Measurements from ENCODE around the gene CUL2. TPM values are rescaled to one million over a fixed set of nuclear protein-coding genes. Genes with fewer than 3 reads are reported as not detected.

Gene CUL2
- total and polyA plus RNA-seq, 10 of the 15 experiments (the other 5 are each of a cell fraction or from before 2014, with no cell fraction given): 11.9 to 56.5 (median 33.2) TPM

GRCh38 chr10:35011771-35012191 lies 78.4 kb downstream of the CUL2 start:
- RAD21 ChIA-PET (ENCODE audit: unreplicated experiment): no interaction called here
- H3K36me3 ChIP-seq (ENCODE audit: control insufficient read depth in 2 of 2, insufficient read depth in 2 of 2, low read length in 1 of 2): peaks cover 0 to 28% of the 10 kb centered on the region in 2 experiments; a peak in 2 of 4 replicates
- H3K4me3 ChIP-seq: no peak overlapping the region
- no TSS peak for BruUV-seq (replicated peaks)
- intact Hi-C loops (cut with micrococcal nuclease; ENCODE audit: unreplicated experiment) (no loop called here), in situ Hi-C loops (cut with MboI) (no loop called here)
- H2AFZ ChIP-seq (ENCODE audit: control insufficient read depth, low read depth, low read length): no peak overlapping the region
- no peaks in the 10 kb centered on the region for H3K9me3 ChIP-seq (replicated peaks; ENCODE audit: control insufficient read depth, insufficient read depth, low read length)
- no peak overlapping the region for H3K27ac ChIP-seq (ENCODE audit: control insufficient read depth, insufficient read depth)
- DNase-seq (ENCODE audit: low read depth, low spot score): no peak
- 90% methylated on average over 7 of the region's 7 CpGs for WGBS (ENCODE audit: insufficient coverage, insufficient replicate concordance, low lambda C conversion rate, missing lambda C conversion rate)
- SMC1A ChIA-PET (ENCODE audit: uncharacterized antibody, unreplicated experiment): interaction anchor here (0.7 kb wide), 1 partner anchor 16 kb away, joined by 4 read pairs; no protein-coding TSS in a partner anchor
- no peaks in the 10 kb centered on the region for H3K27me3 ChIP-seq (replicated peaks in 1 of 2; ENCODE audit: control insufficient read depth in 2 of 2, insufficient read depth in 2 of 2, low read length in 1 of 2)
- no peaks in the 10 kb centered on the region for H3K79me2 ChIP-seq (ENCODE audit: control insufficient read depth, insufficient read depth, low read length)
- no peak for FAIRE-seq
- TF ChIP-seq MTA3 (IDR thresholded peaks at IDR 0.05; ENCODE audit: borderline replicate concordance, low read length) (no peak), STAT1 (conservative IDR thresholded peaks at IDR 0.05) (no peak), BCLAF1 (IDR thresholded peaks at IDR 0.05) (no peak), STAT3 (IDR thresholded peaks at IDR 0.05; ENCODE audit: low read depth, low read length) (no peak), ZBED1 (IDR thresholded peaks at IDR 0.05; ENCODE audit: borderline replicate concordance) (no peak), LARP7 (IDR thresholded peaks at IDR 0.05) (no peak), ZZZ3 (IDR thresholded peaks at IDR 0.05; ENCODE audit: control insufficient read depth, insufficient read length, low read depth) (no peak), SP1 (IDR thresholded peaks at IDR 0.05; ENCODE audit: low read depth, low read length) (no peak), USF2 (IDR thresholded peaks at IDR 0.05; ENCODE audit: borderline replicate concordance, low read depth, low read length) (no peak), ZNF274 (IDR thresholded peaks at IDR 0.05; ENCODE audit: insufficient read depth, insufficient read length) (no peak), NFYB (IDR thresholded peaks at IDR 0.05; ENCODE audit: insufficient read depth, low read depth, low read length) (no peak), ZNF24 (IDR thresholded peaks at IDR 0.05) (no peak)
- TF ChIP-seq, protein P1, sequence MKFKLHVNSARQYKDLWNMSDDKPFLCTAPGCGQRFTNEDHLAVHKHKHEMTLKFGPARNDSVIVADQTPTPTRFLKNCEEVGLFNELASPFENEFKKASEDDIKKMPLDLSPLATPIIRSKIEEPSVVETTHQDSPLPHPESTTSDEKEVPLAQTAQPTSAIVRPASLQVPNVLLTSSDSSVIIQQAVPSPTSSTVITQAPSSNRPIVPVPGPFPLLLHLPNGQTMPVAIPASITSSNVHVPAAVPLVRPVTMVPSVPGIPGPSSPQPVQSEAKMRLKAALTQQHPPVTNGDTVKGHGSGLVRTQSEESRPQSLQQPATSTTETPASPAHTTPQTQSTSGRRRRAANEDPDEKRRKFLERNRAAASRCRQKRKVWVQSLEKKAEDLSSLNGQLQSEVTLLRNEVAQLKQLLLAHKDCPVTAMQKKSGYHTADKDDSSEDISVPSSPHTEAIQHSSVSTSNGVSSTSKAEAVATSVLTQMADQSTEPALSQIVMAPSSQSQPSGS (IDR thresholded peaks at IDR 0.05; ENCODE audit: low read length): no peak
- no peaks in the 10 kb centered on the region for H3K4me1 ChIP-seq (ENCODE audit: control insufficient read depth, insufficient read depth, low read length)
- H4K20me1 ChIP-seq (ENCODE audit: control insufficient read depth, insufficient read depth): no peaks in the 10 kb centered on the region
- POLR2A ChIA-PET: no interaction called here
- H3K9ac ChIP-seq (ENCODE audit: control insufficient read depth, insufficient read depth, low read length): no peak overlapping the region
- CTCF ChIA-PET: interaction anchor here (0.9 kb wide), 1 partner anchor 13 kb away, joined by 3 read pairs; no protein-coding TSS in a partner anchor
- no peak for ATAC-seq
- no peak overlapping the region for H3K4me2 ChIP-seq (ENCODE audit: control insufficient read depth, insufficient read depth)

All from GM12878 (cell line).